ENCODE results near the gene TDRD15. TPM values are rescaled to one million over a fixed set of nuclear protein-coding genes. Genes with fewer than 3 reads are reported as not detected.
"Not testable (repeated sequence)": the region's sequence is repeated elsewhere in the genome, so short reads cannot be mapped to it uniquely, and the experiment has no call there.

The TDRD15 gene
- polyA plus RNA-seq, 1 donor = not detected

DNA sequence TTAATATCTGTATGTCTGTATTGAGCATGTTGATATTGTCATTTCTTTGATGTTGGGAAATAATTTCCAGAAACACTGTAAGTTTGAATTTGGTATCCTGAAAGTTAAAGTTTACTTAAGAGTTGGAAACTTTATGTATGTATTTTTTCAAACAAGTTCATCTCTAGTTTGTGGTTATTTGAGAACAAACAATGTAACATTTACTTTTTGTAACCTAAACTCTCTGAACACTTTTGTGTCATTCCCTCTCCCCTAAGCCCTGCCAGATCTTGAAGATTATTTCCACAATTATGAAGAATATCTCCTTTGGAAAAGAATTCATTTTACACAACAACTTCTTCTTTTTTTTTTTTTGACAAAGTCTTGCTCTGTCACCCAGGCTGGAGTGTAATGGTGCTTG lies 24.9 kb downstream of the TDRD15 start:
- no peak for DNase-seq

DNA sequence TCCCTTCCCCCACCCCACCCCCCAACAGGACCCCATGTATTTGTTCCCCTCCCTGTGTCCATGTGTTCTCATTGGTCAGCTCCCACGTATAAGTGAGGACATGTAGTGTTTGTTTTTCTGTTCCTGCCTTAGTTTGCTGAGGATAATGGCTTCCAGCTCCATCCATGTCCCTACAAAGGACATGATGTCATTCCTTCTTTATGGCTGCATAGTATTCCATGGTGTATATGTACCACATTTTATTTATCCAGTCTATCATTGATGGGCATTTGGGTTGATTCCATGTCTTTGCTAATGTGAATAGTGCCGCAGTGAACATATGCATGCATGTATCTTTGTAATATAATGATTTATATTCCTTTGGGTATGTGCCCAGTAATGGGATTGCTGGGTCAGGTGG lies 27.5 kb downstream of the TDRD15 start:
- not testable (repeated sequence) for DNase-seq

DNA sequence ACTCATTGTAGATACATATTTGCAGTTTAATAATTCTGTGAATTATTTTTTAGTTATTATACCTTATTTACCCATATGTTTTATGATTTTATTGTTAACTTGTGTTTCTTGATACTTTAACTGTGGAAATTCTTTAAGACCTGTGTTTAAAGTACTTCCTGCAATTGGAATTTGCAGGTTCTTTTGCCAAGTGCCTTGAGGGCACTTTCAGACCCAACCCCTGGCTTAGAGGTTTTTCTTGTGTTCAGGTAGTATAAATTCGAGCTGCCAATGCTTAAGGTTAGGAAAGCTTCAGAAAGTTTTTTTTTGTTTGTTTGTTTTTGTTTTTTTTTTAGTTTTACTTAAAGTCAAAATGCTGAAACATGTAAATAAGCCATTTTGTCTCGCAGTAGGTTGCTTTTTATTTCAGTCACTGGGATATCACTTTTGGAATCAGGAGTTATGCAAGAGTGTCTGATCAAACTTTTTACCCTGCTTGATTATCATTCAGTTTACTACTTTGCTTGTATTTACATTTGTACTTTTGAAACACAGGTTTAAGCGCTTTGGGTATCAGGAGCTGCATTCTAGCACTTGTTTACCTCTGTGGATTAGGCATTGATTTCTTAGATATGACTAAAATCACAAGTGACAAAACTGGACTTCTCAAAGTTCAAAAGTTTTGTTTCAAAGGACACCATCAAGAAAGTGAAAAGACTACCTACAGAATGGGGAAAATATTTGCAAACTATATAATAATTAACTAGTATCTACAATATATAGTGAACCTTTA lies 31.8 kb downstream of the TDRD15 start:
- DNase-seq = no peak

DNA sequence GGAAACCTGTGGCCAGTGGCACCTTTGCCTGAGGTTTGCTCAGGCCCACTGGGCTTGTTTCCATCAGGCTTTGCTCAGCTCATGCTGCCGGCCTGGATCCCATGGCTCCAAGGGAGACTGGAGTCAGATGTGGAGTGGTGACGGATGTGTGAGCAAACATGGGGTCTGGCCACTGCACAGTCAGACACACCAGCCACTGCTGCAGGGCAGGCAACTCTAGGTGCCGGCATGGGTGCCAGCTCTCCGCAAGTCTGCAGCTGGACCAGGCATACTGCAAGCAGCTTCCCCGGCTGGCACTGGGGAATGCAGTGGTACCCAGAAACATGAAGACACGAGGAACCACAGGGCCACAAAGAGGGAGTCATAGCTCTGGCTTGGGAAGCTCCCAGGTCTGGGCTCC lies 37.4 kb downstream of the TDRD15 start:
- no peak for DNase-seq

DNA sequence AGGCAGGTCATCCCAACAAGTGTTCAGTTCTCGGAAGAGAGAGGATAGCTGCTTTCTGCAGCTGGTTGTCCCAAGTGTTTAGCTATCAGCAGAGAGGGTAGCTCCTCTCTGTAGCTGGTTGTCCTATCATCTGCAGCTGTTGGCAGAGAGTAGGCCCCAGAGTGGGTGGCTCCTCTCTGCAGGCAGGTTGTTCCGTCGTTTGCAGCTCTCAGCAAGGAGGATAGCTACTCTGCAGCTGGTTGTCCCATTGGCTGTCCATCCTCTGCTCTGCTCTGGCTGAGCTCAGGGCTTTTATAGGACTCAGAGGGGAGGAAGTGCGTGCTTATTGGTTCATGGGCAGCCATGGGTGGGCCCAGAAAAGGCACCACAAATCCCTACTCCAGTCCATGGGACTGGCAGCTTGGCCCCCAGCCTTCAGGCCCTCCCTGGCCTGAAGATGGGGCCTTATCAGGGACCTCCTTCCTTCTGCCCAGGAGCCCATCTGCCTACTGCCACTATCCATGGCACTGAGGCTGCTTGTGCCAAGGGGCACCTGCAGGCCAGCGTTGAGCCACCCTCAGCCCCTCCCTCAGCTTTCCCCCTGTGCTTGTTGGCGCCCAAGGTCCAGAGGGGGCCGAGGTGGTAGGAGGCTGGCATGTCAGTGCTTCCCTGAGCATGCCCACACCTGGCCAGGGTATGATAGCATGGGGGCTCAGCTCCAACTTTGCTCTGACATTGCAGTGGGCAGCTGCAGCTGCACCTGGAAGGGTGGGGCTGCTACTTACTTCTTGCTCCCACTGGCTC lies 38.3 kb downstream of the TDRD15 start:
- DNase-seq = no peak

DNA sequence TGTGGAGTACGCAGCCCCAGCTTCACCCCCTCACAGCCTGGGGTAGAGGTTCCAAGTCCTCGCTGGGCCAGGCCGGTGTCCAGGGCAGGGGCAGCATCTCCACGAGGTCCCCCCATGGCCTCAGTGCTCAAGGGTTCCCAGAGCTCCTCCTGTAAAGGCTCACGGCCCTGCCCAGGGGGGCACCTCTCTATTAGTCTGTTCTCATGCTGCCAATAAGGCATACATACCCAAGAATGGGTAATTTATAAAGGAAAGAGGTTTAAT lies 38.8 kb downstream of the TDRD15 start:
- no peak for DNase-seq

DNA sequence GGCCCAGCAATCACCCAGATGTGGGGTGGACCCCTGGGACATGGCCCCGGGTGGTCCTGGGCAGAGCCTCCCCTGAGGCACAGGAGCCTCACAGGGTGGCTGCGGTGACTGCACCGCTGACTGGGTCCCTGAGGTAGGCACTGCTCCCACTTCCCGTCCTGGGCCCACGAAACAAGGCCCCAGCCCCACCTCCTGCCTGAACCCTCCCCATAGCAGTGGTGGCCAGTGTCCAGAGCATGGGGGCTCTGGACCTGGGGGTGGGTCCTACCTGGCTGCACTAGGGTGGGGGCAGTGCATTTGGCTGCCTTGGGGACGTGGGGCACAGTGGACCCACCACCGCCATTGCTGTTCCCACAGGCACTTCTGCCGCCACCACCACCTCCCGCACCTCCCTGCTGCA lies 39.4 kb downstream of the TDRD15 start:
- DNase-seq = no peak

DNA sequence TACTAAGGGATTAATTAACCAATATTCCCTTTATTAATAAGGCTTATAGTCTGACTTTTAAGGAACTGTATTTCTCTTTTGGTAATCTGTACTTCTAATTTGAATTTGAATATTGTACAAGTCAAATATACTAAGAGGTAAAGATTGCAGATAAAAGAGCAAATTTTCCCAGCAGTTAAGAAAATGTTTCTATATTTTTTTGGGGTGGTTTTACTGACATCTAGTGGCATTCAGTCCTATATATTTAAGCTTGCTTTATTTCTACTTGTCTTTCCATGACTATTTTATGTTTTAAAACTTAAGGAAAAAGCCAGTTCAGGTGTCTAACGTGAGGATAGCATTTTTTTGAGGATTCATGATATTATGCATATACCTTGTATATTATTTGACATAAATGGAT lies 41.6 kb downstream of the TDRD15 start:
- no peak for DNase-seq

DNA sequence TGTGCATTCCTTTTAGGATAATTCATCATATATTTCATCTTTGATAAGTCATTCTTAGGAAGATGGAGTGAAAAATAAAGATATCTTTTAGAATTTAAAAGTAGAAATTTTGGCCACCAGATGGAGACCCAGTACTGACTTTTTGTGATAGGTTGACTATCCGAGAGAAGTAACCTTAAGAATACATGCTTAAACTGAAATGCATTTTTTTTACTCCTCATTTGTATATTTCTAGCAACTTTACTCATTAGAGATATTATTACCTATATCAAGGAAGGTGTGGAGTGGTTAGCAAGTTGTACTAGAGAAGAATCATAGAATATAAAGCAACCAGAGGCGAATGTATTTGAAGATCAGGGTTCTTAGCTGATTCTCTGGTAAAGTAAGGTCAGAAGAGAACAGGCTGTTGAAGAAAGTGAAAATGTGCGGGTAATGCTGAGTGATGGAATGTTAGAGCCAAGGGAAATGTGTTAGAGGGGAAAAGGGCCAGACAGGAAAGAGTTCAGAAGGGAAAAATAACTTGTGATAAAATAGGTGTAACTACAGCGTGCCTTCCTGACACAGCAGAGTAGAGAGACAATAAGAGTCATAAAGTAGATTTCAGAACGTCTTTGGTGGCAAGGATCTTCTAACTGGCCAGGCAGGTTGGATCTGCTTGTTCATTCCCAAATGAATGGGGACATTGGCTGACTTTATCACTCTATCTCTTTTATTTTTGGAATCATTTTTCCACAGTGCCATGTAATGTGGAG lies 52.3 kb downstream of the TDRD15 start:
- DNase-seq = peak; percentile 19

DNA sequence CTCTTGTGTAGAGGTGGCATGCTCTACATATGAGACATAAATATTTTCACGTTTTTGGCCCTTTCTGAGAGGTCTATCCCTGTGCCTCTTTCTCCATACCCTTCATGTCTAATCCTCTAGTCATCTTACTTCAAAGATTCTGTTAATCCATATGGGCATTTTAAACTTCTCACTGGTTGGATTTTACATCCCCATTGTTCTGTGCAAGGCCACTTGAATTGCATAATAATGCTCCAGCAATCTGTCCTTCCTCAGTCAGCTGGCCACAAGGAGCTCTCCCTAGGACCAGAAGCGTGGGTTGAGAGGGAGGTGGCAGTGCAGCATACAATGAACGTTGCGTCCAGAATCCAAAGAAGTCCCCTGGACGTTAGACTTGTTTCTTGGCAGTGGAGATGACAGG lies 58.2 kb downstream of the TDRD15 start:
- DNase-seq = no peak

DNA sequence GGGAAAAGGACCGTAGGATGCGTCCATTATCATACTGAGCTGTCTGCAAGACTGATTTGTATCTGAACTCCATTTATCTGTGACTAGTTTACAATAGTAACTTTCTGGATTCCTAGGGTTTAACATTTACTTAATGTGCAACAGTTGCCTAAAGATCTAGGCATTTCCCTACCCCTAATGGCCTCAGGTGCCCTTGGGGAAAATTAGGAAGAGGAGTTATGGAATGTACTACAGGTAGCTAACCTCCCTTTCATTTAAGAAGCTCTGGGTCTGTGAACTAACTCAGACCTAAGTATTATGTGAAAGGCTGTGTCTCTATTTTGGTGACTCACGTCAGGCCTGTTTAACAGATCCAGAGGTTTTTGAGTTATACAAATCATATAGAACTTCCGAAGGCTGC lies 59.5 kb downstream of the TDRD15 start:
- DNase-seq = no peak

DNA sequence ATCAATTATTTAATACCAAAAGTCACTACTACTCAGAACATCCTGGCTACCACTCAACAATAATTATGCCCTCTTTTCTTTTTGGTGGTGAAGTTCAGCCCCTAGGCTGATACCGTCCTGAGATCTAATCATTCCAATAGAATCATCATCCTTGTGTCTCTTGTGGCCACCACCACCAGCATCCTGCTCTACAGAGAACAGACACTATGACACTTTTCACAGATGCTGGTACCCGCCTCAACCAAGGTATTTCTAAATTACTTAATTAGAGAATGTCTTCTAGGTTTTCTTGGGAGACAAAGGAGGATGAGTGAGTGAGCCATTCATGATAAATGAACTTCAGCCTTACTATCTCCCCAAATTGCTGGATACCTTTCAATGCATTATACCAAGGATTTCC lies 60.0 kb downstream of the TDRD15 start:
- DNase-seq = no peak

DNA sequence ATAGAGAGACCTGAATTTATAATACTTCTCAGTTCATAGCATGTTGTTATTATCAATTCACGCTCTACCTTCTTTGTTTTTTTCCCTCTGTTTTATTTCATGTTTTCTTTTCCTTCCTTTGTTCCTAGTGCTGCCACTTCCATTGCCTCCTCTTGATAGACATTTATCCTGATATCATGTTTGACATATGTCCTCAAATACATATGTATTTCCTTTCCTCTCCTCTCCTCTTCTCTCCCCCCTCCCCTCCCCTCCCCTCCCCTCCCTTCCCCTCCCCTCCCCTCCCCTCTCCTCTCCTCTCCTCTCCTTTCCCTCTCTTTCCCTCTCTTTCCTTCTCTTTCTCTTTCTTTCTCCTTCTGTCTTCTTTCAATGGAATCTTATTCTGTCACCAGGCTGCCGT lies 67.8 kb downstream of the TDRD15 start:
- DNase-seq = no peak

Other genes starting within 250 kb of the TDRD15 start
- 0.06 TPM for gene APOB, start 79.9 kb upstream of the TDRD15 start, polyA plus RNA-seq (ENCODE audit: insufficient read length)

Measured in hindlimb muscle (tissue), 1 donor.